ENCODE measurements around the gene FRYL.

FRYL gene

DNA sequence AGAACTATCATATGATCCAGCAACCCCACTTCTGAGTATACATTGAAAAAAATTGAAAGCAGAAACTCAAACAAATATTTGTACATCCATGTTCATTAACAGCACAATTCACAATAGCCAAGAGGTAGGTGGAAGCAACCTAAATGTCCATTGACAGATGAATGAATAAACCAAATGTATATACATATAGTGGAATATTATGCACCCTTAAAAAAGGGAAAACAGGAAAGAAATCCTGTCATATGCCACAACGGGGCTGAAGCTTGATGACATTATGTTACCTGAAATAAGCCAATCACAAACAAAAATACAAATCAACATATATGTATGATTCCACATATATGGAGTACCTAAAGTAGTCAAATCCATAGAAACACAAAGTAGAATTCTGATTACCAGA lies 222.1 kb downstream of the FRYL start:
- DNase-seq (ENCODE audit: low read depth in 2 of 2) = no peak

DNA sequence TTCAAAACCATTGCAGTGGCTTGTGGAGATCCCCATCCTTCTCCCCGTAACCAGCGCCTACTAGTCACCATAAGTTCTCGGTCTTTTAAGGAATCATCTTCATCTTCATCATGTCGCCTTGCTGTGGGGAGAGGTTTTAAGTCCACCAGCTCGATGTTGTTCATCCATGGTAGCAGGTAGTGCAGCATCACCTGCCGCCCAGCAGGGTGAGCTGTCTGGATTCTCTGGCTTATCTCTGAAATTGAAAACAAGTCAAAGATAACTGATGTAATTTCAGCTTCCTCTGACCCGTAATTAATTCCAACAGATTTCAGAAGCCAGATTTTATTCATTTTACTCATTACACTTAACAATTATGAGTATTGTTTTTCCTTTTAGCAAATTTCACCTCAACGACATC lies 222.6 kb downstream of the FRYL start:
- DNase-seq (ENCODE audit: low read depth in 2 of 2) = no peak

DNA sequence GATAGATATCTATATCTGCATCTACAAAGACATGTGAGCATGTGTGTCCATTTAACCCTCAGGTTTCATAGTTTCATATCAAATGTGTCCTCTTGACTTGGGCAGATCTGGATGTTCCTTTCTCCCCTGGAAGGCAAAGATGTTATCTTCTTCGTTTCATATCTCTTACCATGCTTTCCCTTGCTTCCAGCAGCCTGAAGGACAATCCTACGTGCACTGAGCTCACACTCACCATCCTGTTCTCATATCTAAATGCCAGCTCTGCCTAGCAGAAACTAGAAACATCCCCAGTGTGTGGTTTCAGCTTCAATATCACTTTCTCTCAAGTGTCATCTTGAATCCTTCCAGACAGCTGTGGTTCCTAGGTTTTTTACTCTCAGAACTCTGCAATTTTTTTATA lies 223.8 kb downstream of the FRYL start:
- DNase-seq (ENCODE audit: low read depth in 2 of 2) = no peak

- DNase-seq (ENCODE audit: low read depth in 2 of 2) = no peak
Observed at GRCh38 chr4:48554606-48555005, 225.5 kb downstream of the FRYL start.

DNA sequence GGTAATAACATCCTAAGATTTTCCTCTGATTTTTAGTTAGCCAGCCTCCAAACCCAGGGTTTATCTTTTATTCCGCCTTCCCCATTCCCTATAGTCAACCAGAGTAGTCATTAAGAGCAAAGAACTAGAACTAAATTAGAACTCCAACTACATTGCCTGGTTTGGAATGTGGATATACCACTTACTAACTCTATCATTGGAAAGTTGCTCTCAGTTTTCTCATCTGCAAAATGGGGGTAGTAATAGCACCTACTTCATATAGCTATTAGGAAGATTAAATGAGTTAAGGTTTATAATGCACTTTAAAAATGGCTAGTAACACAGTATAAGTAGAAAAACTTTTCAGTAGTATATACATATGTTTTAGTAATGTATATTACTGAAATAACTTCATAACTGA lies 226.4 kb downstream of the FRYL start:
- DNase-seq (ENCODE audit: low read depth in 2 of 2) = no peak

GRCh38 chr4:48546336-48546735 lies 233.7 kb downstream of the FRYL start:
- no peak for DNase-seq (ENCODE audit: low read depth in 2 of 2)

GRCh38 chr4:48543796-48544195 lies 236.3 kb downstream of the FRYL start:
- no peak for DNase-seq (ENCODE audit: low read depth in 2 of 2)

- no peak for DNase-seq (ENCODE audit: low read depth in 2 of 2)
Observed at GRCh38 chr4:48542888-48543287, 237.2 kb downstream of the FRYL start.

DNA sequence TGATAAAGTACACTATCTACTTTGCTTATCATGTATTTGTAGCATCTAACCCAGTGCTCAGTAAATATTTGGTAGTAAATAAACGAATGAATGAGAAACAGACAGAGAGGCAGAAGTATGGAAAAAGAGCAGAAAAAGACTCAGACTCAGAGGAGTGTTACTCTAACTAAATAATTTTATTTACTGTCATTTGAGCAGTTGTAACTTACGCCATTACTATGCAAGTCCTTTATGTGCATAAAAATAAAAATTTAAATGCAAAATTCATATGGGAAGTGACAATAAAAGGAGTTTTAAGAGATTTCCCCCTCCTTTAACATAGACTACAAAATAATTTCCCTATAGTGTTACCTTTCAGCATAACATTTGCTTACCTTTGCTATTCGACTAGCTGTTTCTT lies 240.5 kb downstream of the FRYL start:
- no peak for DNase-seq (ENCODE audit: low read depth in 2 of 2)

DNA sequence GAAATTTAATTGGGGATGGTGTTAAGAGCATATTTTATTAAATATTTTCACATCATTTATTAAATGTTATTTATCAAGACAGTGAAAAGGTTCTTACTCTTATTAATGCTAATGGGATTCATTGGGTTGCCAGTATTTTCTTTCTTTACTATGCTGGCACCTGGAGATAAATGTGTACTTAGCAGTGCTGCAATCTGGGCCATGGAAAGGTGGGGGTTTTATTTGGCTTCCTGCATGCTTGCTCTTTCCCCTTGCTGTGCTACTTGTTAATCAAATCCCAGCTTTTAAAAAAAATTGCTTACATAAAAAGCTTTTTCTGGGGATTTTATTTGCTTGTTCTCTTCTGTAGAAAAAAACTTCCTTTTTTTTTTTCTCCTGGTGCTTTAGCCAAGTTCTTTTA lies 241.7 kb downstream of the FRYL start:
- DNase-seq (ENCODE audit: low read depth in 2 of 2) = no peak

GRCh38 chr4:48526406-48526805 lies 253.7 kb downstream of the FRYL start:
- no peak for DNase-seq (ENCODE audit: low read depth in 2 of 2)

DNA sequence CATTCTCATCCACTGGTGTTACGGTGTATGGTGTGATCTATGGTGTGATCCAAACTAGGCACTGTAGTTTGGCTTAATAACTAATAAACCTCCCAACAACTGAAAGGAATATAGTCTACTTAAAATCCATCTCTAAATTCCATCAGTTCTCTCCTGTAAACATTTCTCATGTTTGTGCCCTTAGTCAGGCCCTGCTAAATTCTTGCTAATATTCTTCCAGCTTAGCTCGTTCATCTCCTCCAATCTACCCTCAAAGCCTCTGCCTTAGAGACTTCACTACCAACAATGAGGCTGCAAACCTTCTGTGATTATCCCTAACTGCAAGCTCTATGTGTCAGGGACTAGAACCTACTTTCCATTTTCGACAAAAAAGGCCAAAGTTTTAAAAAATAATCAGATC lies 261.9 kb downstream of the FRYL start:
- no peak for DNase-seq (ENCODE audit: low read depth in 2 of 2)

GRCh38 chr4:48509543-48509942 lies 270.5 kb downstream of the FRYL start:
- no peak for DNase-seq (ENCODE audit: low read depth in 2 of 2)

DNA sequence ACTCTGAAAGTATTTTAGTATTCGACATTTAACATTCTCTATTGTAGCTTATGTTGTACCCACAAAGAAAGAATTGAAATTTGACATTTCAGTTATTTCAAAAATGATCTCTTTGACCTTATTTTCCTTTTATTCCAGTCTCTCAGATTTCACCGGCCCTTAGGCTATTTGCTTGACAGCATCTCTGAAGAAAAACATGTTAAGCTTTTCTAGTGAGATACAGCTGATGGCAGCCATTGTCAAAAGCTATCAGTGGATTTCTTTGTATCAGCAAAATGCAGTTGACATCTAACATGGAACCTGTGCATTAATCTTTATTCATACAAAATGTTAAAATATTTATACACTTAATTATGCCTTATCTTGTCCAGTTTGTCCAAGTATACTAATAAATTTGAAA lies 273.4 kb downstream of the FRYL start:
- DNase-seq (ENCODE audit: low read depth in 2 of 2) = no peak

- no peak for DNase-seq (ENCODE audit: low read depth in 2 of 2)
Observed at GRCh38 chr4:48504352-48504751, 275.7 kb downstream of the FRYL start.

- DNase-seq (ENCODE audit: low read depth in 2 of 2) = no peak
Observed at GRCh38 chr4:48504026-48504330, 276.1 kb downstream of the FRYL start.

GRCh38 chr4:48503233-48504025 lies 276.6 kb downstream of the FRYL start:
- DNase-seq (ENCODE audit: low read depth in 2 of 2) = no peak

- DNase-seq (ENCODE audit: low read depth in 2 of 2) = no peak
Observed at GRCh38 chr4:48499551-48500066, 280.5 kb downstream of the FRYL start.

DNA sequence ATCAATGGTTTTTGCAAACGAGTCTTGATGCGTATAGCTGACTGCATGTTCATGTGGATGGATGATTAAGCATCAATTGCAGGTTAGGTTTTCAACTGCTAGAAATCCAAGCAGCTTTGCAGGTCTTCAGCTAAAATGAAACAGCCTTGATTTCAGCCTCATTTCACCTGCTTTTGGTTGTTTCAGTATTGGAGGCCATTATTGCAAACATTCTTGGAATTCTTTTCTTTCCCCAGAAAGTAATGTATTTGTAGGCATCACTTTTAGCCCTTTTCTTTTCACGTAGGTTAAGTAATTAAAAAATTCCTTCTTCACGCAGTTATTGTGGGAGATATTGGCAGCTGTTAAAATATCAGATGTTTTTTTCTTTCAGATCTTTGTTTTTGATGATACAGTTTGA lies 281.2 kb downstream of the FRYL start:
- no peak for DNase-seq (ENCODE audit: low read depth in 2 of 2)

DNA sequence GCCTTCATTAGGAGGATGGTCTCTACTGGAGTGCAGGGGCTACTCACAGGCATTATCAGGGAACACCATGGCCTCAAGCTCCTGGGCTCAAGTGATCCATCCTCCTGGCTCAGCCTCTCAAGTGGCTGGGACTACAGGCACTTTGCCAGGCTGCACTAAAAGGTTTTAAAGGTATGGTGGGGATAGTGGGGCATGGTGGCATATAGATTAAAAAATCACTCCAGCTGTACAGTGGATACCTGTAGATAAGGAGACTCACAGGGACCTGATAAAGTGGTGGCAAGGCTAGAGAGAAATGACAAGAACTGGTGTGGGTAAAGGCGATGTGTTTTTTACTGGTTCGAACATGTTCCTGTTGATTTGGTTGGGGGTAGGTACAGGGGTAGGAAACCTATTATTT lies 284.1 kb downstream of the FRYL start:
- DNase-seq (ENCODE audit: low read depth in 2 of 2) = no peak

GRCh38 chr4:48493452-48494100 lies 286.5 kb downstream of the FRYL start:
- no peak for DNase-seq (ENCODE audit: low read depth in 2 of 2)

DNA sequence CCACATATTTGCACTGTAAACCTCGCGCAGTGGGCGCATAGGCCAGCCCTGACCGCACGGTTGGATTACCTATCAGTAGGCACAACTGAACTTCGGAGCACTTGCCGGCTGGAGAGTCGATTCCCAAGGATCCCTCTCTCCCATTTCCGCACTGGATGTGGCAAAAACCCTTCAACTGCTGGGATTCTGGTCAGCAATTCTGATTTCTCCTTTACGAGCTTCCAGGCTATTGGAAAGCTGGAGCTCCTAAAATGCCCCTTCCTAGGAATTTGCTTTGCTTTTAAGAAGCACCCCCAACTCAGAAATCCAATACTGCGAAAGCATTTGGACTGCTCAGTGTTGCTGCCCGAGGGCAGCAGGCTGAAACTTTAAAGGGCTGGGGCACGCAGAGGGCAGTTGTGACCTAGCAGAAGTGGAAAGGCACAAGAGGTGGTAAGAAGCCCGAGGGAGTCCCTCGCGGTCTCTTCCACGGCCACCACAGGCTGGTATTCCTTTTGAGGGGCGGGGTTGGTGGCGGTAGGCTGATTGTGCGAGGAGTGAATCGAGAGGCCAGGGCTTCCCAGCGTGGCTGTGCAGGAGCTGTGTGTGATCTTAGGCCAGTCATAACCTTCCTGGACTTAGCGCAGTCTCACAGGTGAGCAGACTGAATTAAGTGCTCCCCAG lies 288.4 kb downstream of the FRYL start:
- no peak for DNase-seq (ENCODE audit: low read depth in 2 of 2)
